ENCODE data around the gene MTOR. TPM values are rescaled to one million over a fixed set of nuclear protein-coding genes. Genes with fewer than 3 reads are reported as not detected.

MTOR gene
- total and polyA plus RNA-seq, 2 experiments from 2014 or later, result 17.2 to 37.7 TPM

GRCh38 chr1:11252538-11252937 is 9.8 kb downstream of the MTOR start:
- Histone ChIP-seq H2AFZ (no peak overlapping the region), H3K4me2 (no peak overlapping the region), H4K20me1 (ENCODE audit: insufficient read depth, poor library complexity, severe bottlenecking) (no peaks in the 10 kb centered on the region), H3K36me3 (replicated peaks; ENCODE audit: insufficient read depth, low read depth) (no peaks in the 10 kb centered on the region), H3K79me2 (no peaks in the 10 kb centered on the region), H3K9me3 (ENCODE audit: low read depth) (no peaks in the 10 kb centered on the region), H3K27ac (no peak overlapping the region), H3K27me3 (no peaks in the 10 kb centered on the region), H3K4me1 (ENCODE audit: insufficient read depth) (no peaks in the 10 kb centered on the region), H3K4me3 (no peak overlapping the region), H3K9me2 (replicated peaks; ENCODE audit: insufficient read depth) (no peaks in the 10 kb centered on the region)
- DNase-seq (ENCODE audit: low spot score), result no peak
- no peak for TF ChIP-seq CTCF (IDR thresholded peaks at IDR 0.05; ENCODE audit: poor library complexity)
- TF ChIP-seq EZH2 (IDR thresholded peaks at IDR 0.05; ENCODE audit: borderline replicate concordance), result no peak
- no peak for TF ChIP-seq EZH2phosphoT487 (IDR thresholded peaks at IDR 0.05; ENCODE audit: low read depth, severe bottlenecking, unreplicated experiment)
- 95% methylated on average over 8 of the region's 8 CpGs for WGBS (ENCODE audit: low lambda C conversion rate, missing lambda C conversion rate)

- 97% methylated on average over 4 of the region's 4 CpGs for WGBS (ENCODE audit: low lambda C conversion rate, missing lambda C conversion rate)
- Histone ChIP-seq H3K4me2 (no peak overlapping the region), H3K27me3 (no peaks in the 10 kb centered on the region), H3K27ac (no peak overlapping the region), H2AFZ (no peak overlapping the region), H3K9me3 (ENCODE audit: low read depth) (no peaks in the 10 kb centered on the region), H3K4me3 (no peak overlapping the region), H3K9me2 (replicated peaks; ENCODE audit: insufficient read depth) (no peaks in the 10 kb centered on the region), H3K79me2 (no peaks in the 10 kb centered on the region), H3K36me3 (replicated peaks; ENCODE audit: insufficient read depth, low read depth) (no peaks in the 10 kb centered on the region), H4K20me1 (ENCODE audit: insufficient read depth, poor library complexity, severe bottlenecking) (no peaks in the 10 kb centered on the region), H3K4me1 (ENCODE audit: insufficient read depth) (no peaks in the 10 kb centered on the region)
- DNase-seq (ENCODE audit: low spot score), result no peak
- no peak for TF ChIP-seq CTCF (IDR thresholded peaks at IDR 0.05; ENCODE audit: poor library complexity)
- TF ChIP-seq EZH2 (IDR thresholded peaks at IDR 0.05; ENCODE audit: borderline replicate concordance), result no peak
- TF ChIP-seq EZH2phosphoT487 (IDR thresholded peaks at IDR 0.05; ENCODE audit: low read depth, severe bottlenecking, unreplicated experiment), result no peak
Measured at GRCh38 chr1:11248169-11248568, 14.2 kb downstream of the MTOR start.

- WGBS (ENCODE audit: low lambda C conversion rate, missing lambda C conversion rate), result 98% methylated on average over 7 of the region's 7 CpGs
- no peak for DNase-seq (ENCODE audit: low spot score)
- Histone ChIP-seq H3K4me2 (no peak overlapping the region), H3K9me3 (ENCODE audit: low read depth) (no peaks in the 10 kb centered on the region), H3K79me2 (no peaks in the 10 kb centered on the region), H3K4me1 (ENCODE audit: insufficient read depth) (no peaks in the 10 kb centered on the region), H3K36me3 (replicated peaks; ENCODE audit: insufficient read depth, low read depth) (no peaks in the 10 kb centered on the region), H3K4me3 (no peak overlapping the region), H3K9me2 (replicated peaks; ENCODE audit: insufficient read depth) (no peaks in the 10 kb centered on the region), H4K20me1 (ENCODE audit: insufficient read depth, poor library complexity, severe bottlenecking) (no peaks in the 10 kb centered on the region), H3K27me3 (no peaks in the 10 kb centered on the region), H2AFZ (no peak overlapping the region), H3K27ac (no peak overlapping the region)
- TF ChIP-seq EZH2phosphoT487 (IDR thresholded peaks at IDR 0.05; ENCODE audit: low read depth, severe bottlenecking, unreplicated experiment) (no peak), CTCF (IDR thresholded peaks at IDR 0.05; ENCODE audit: poor library complexity) (no peak), EZH2 (IDR thresholded peaks at IDR 0.05; ENCODE audit: borderline replicate concordance) (no peak)
Measured at GRCh38 chr1:11245904-11246719, 16.2 kb downstream of the MTOR start.
